Heart left ventricle (tissue), 16 donors: ENCODE measurements around the gene LCN2. TPM values are rescaled to one million over a fixed set of nuclear protein-coding genes. Genes with fewer than 3 reads are reported as not detected.

ENCODE experiments used
- ATAC-seq, 4 donors: fragments of 200-7000 bp; cut with Tn5 transposase; one replicate each; pipeline ENCODE4 v1.9.1; 2020 to 2022; ENCODE audit warnings: moderate library complexity in 4 of 4, mild to moderate bottlenecking in 3 of 4, moderate number of reproducible peaks in 1 of 4
- DNase-seq, 5 donors: peaks; one replicate each; pipeline ENCODE4 v3.0.0-alpha.2; 2020
- H3K27ac ChIP-seq, 12 donors: fragments of 200-600 bp; sonication (generic) in 4 of 12; one replicate each; pipeline versions ENCODE4 v1.5.0 to v1.8.0; 2016 to 2022; ENCODE audit warnings: mild to moderate bottlenecking in 2 of 12
- H3K27me3 ChIP-seq, 9 donors: fragments of 200-600 bp; sonication (generic) in 2 of 9; one replicate each; pipeline versions ENCODE4 v1.5.1 to v1.8.0; 2016 to 2022; ENCODE audit warnings: mild to moderate bottlenecking in 3 of 9
- H3K36me3 ChIP-seq, 9 donors: fragments of 200-600 bp; sonication (generic) in 2 of 9; one replicate each; pipeline versions ENCODE4 v1.5.0 to v1.8.0; 2018 to 2022; ENCODE audit warnings: mild to moderate bottlenecking in 2 of 9
- H3K4me1 ChIP-seq, 12 donors: fragments of 200-600 bp; sonication (generic) in 4 of 12; one replicate each; pipeline versions ENCODE4 v1.5.0 to v1.8.0; 2016 to 2022; ENCODE audit warnings: mild to moderate bottlenecking in 3 of 12
- H3K4me3 ChIP-seq, 12 donors: fragments of 200-600 bp; sonication (generic) in 4 of 12; one replicate each; pipeline versions ENCODE4 v1.5.0 to v1.8.0; 2017 to 2022; ENCODE audit warnings: mild to moderate bottlenecking in 9 of 12, moderate library complexity in 4 of 12
- H3K9me3 ChIP-seq, 12 donors: fragments of 200-600 bp; sonication (generic) in 4 of 12; one replicate each; pipeline versions ENCODE4 v1.5.0 to v1.8.0; 2016 to 2022; ENCODE audit warnings: mild to moderate bottlenecking in 1 of 12
- CTCF ChIP-seq, 12 donors: fragments of 200-600 bp; sonication (generic) in 4 of 12; IDR thresholded peaks; one replicate each; pipeline versions ENCODE4 v1.5.0 to v1.8.0; 2018 to 2022; ENCODE audit warnings: antibody characterized with exemption in 12 of 12, mild to moderate bottlenecking in 5 of 12
- POLR2A ChIP-seq, 2 donors: fragments of 450-650 bp; IDR thresholded peaks; one replicate each; pipeline ENCODE4 v1.6.1; 2017; ENCODE audit warnings: antibody characterized with exemption in 2 of 2, mild to moderate bottlenecking in 2 of 2, moderate library complexity in 2 of 2
- WGBS, 4 donors: extraction: QIAGEN DNeasy Blood & Tissue Kit in 2 of 4; methylation state at CpG; one replicate each; pipeline versions ENCODE4 v1.1.5 to v1.1.7; 2013 to 2018; 5-methylcytosine and 5-hydroxymethylcytosine counted together
- intact Hi-C, 10 donors: fragments of 100-400 bp; cut with DNase I; formaldehyde crosslinking; loops; one replicate each; pipeline versions ENCODE4 v1.11.1 to v1.14.2; 2022
- polyA plus RNA-seq, 2 donors: library from polyadenylated mRNA; stranded (reverse); fragments of 200-250 nt; gene quantifications; one replicate each; pipeline ENCODE4 v1.2.3, GENCODE V29; 2013
- total RNA-seq, 9 donors: library from RNA; depleted of rRNA in 2 of 9; stranded (reverse); fragments of >200 nt in 2 of 9; fragmentation: NEBNext Ultra II Directional in 3 of 9; extraction: Animal tissue kit (Norgen Biotek cat#: 25700) in 3 of 9; gene quantifications; one replicate each; pipeline versions ENCODE4 v1.1.0 to v1.2.4, GENCODE V29; 2016 to 2023
- donor health status: ischemic (EF 13 %, LVEDD 7.1; RV severe dilation, severe dysfunction).
- donor health status: healthy with polysubstance abuse.
- donor health status: DM: no; HTN: yes; CAD: no.
- donor health status: DM: no; HTN: no; CAD: no.
- donor health status: ischemic (EF 25% LVEDD 6.9; RV normal size, moderate dysfunction).
- donor health status: ischemic (EF 25% LVEDD 5.7; RV mildly dilated, moderate dysfunction).
- donor health status: healthy.
- donor health status: DM: yes; HTN: yes; CAD: no.
- donor health status: ischemic (EF 35%, LVEDD 5.7; RV mildly dilated, moderate dysfunction).
- donor health status: nonischemic (EF 11% LVEDD 7.7; RV severe dilation, severe dysfunction).
- donor health status: DM: yes; HTN: yes; CAD: no.
- donor health status: PGD.
- donor health status: ischemic (EF 29% LVEDD 5.4; RV normal size, mild dysfunction).
- donor health status: nonischemic (EF 23%, LVEDD 6.1; RV moderate dilation, normal function).

The LCN2 gene
- total and polyA plus RNA-seq, 11 donors, result 1.1 to 5.8 TPM; not detected in 9

DNA sequence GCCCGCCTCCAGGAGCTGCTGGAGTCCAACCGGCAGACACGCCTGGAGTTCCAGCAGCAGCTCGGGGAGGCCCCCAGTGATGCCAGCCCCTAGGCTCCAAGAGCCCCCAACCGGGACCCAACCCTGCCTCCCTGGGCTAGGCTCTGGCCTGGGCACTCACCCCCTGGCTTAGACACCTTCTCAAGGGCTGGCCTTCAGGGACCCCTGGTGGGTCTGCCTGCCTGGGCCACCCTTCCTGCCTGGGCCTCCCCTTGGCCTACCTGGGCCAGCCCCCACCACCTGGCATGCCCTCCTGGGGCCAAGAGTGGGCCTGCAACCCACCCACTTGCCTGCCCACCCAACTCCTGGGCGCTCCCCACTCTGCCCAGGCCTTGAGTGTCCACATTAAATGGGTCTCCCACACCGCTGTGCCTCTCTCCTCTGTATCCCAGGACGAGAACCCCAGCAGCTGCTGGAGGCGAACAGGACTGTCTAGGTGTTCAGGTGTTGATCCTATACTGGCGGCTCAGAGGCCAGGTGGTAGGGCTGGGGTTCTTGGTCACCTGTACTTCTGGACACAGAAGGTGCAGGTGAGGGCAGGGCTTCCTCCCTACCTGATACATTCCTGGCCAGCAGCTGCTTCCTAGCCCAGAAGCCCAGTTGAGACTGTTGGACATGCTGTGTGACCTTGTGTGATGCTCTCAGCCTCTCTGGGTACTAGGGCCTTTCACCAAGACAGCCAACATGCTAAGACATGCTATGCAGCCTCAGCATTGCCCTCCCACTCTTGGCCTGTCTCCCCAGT, 14.5 kb downstream of the LCN2 start:
- Histone ChIP-seq H3K27ac (peak overlapping the region in 1 of 12 donors; percentile 44), H3K9me3 (no peaks in the 10 kb centered on the region), H3K4me3 (no peak overlapping the region), H3K4me1 (peaks cover 0 to 23% (median 9%) of the 10 kb centered on the region in 12 donors), H3K36me3 (peaks cover 0 to 64% (median 54%) of the 10 kb centered on the region in 9 donors), H3K27me3 (no peaks in the 10 kb centered on the region)
- no peak for ATAC-seq
- TF ChIP-seq CTCF (IDR thresholded peaks at IDR 0.05) (no peak), POLR2A (IDR thresholded peaks at IDR 0.05) (no peak)
- intact Hi-C loops, result no loop called here
- WGBS, 4 donors, result 96 to 98% (median 97%) methylated on average over 7 to 10 of the region's 10 CpGs
- DNase-seq, result peak in 1 of 5 donors; percentile 52

- ATAC-seq (no peak), DNase-seq (peak in 1 of 5 donors; percentile 30)
- WGBS, 4 donors, result 55 to 66% (median 60%) methylated on average over 13 to 14 of the region's 14 CpGs
- peaks cover 0 to 71% (median 61%) of the 10 kb centered on the region in 9 donors for H3K36me3 ChIP-seq
- no peak for TF ChIP-seq CTCF (IDR thresholded peaks at IDR 0.05)
- no peak for TF ChIP-seq POLR2A (IDR thresholded peaks at IDR 0.05)
- intact Hi-C loops, result no loop called here
- no peaks in the 10 kb centered on the region for H3K9me3 ChIP-seq
- no peak overlapping the region for H3K4me3 ChIP-seq
- peaks cover 0 to 20% (median 8%) of the 10 kb centered on the region in 12 donors for H3K4me1 ChIP-seq
- H3K27me3 ChIP-seq, result no peaks in the 10 kb centered on the region
- peak overlapping the region in 1 of 12 donors; percentile 44 for H3K27ac ChIP-seq
These were observed 15.1 kb downstream of the LCN2 start for GRCh38 chr9:128164307-128164885.

- 97 to 99% (median 98%) methylated on average over 13 to 18 of the region's 18 CpGs for WGBS, 4 donors
- no peak overlapping the region for H3K27ac ChIP-seq
- DNase-seq, result no peak
- intact Hi-C loops, result no loop called here
- H3K4me3 ChIP-seq, result no peak overlapping the region
- no peak for ATAC-seq
- H3K36me3 ChIP-seq, result peaks cover 4 to 89% (median 79%) of the 10 kb centered on the region in 9 donors
- TF ChIP-seq CTCF (IDR thresholded peaks at IDR 0.05) (no peak), POLR2A (IDR thresholded peaks at IDR 0.05) (no peak)
- H3K27me3 ChIP-seq, result no peaks in the 10 kb centered on the region
- H3K9me3 ChIP-seq, result no peaks in the 10 kb centered on the region
- peaks cover 0 to 8% (median 3%) of the 10 kb centered on the region in 12 donors for H3K4me1 ChIP-seq
These were observed 16.9 kb downstream of the LCN2 start for GRCh38 chr9:128166169-128166568.

- intact Hi-C loops, result no loop called here
- peaks cover 4 to 96% (median 84%) of the 10 kb centered on the region in 9 donors for H3K36me3 ChIP-seq
- peaks cover 0 to 3% (median 0%) of the 10 kb centered on the region in 12 donors for H3K4me1 ChIP-seq
- H3K9me3 ChIP-seq, result no peaks in the 10 kb centered on the region
- 89 to 97% (median 95%) methylated on average over 4 of the region's 4 CpGs for WGBS, 4 donors
- no peak overlapping the region for H3K27ac ChIP-seq
- H3K27me3 ChIP-seq, result no peaks in the 10 kb centered on the region
- no peak overlapping the region for H3K4me3 ChIP-seq
- ATAC-seq, result no peak
- peak in 1 of 5 donors; percentile 5 for DNase-seq
- TF ChIP-seq POLR2A (IDR thresholded peaks at IDR 0.05) (no peak), CTCF (IDR thresholded peaks at IDR 0.05) (no peak)
These were observed 18.0 kb downstream of the LCN2 start for GRCh38 chr9:128167209-128167608.
